SK-N-MC (cell line): Measurements from ENCODE around the gene GANC.

ENCODE experiments used
- EZH2 ChIP-seq: fragments of 200-600 bp; sonication (generic); IDR thresholded peaks from one replicate; pipeline ENCODE4 v1.6.1; 2017; ENCODE audit warnings: antibody characterized with exemption
- FOXP2 ChIP-seq: optimal IDR thresholded peaks from 2 replicates; pipeline ENCODE3; 2011; ENCODE audit warnings: mild to moderate bottlenecking, moderate library complexity; ENCODE audit not compliant: insufficient read depth; ENCODE audit errors: extremely low read length, control extremely low read depth
- POLR2AphosphoS5 ChIP-seq: IDR thresholded peaks from 2 replicates; pipeline ENCODE4 v1.6.1; 2012; ENCODE audit warnings: mild to moderate bottlenecking, low read depth, low read length, borderline replicate concordance

DNA sequence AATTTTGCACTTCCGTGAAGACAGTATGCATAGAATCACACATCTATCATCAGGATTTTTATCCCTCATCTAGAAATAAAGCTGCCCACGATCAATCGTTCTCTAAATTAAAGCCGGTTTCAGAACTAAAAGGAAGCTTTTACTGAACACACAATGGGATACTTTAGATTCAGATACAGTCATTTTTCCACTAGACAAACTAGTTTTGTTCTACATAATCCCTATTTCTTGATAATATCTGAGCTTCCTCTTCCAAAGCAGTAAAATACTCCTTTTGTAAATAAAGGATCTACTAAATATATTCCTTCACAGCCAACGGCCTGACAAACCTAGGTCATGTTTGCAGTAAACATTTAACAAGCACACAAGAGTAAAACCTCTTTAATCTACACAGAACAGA lies 2.0 kb upstream of the GANC start:
- TF ChIP-seq EZH2: no peak
- no peak for TF ChIP-seq POLR2AphosphoS5
- no peak for TF ChIP-seq FOXP2
